Head of caudate nucleus (tissue), 42 donors: Measurements from ENCODE around the gene PINK1.
A peak's percentile ranks its signal among the peaks of the same experiment; 100 is the strongest.
"Not testable (repeated sequence)": the region's sequence is repeated elsewhere in the genome, so short reads cannot be mapped to it uniquely, and the experiment has no call there.

Experiments
- DNase-seq, 42 donors: peaks; one replicate each; pipeline versions ENCODE4 v3.0.0 to v3.0.0-alpha.2; 2020 to 2021; ENCODE audit warnings: mixed read lengths in 7 of 42
- intact Hi-C: fragments of 100-400 bp; cut with DNase I; formaldehyde crosslinking; loops from one replicate; pipeline ENCODE4 v1.15.0; 2022

Gene PINK1

DNA sequence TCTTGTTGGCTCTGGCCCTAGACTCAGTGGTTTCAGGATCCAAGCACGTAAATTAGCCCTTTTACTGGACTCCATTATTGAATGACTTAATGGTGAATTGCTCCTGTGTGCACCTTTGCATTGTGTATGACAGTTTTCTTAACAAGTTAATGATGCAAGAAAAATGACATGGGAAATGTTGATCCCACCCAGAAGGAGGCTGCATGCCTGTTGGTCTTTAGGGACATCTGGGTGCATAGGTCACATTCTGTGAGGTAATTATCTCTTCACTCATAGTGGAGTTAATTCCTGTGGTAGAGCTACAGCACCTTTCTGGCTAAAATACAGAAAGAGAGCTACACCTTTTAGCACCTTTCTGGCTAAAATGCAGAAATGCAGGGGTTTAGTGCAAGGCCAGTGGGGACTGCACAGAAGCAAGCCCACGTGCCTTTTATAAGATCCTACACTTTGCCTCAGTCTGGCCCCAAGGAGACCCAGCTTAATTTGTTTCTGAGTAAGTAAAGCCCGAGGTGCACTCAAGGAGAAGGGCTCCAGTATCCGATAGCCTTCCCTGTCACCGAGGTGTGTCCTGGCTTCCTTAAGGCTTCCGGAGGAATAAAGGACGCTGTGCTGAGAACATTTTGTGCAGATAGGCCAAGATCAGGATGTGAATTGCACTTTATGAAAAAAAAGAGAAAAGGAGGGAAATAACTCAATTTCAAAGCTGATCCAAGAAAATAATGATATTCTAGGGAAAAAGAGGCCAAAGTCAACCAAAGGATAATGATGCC lies 26.3 kb upstream of the PINK1 start:
- DNase-seq, intact Hi-C loops: not testable (repeated sequence)

GRCh38 chr1:20609541-20609940 lies 23.7 kb upstream of the PINK1 start:
- DNase-seq: no peak
- intact Hi-C loops: no loop called here

DNA sequence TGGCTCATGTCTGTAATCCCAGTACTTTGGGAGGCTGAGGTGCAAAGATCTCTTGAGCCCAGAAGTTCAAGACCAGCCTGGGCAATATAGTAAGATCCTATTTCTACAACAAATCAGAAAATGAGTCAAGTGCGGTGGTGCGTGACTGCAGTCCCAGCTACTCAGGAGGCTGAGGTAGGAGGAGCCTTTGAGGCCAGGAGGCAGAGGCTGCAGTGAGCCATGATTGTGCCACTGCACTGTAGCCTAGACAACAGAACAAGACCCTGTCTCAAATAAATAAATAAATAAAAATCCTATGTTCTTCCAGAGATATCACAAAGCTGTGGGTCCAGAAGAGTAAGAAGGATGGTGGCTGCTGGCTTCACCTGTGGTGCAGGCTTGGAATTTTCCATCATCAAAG lies 22.3 kb upstream of the PINK1 start:
- DNase-seq: no peak
- intact Hi-C loops: no loop called here

GRCh38 chr1:20611652-20612051 lies 21.6 kb upstream of the PINK1 start:
- intact Hi-C loops: no loop called here
- DNase-seq: no peak

- intact Hi-C loops: no loop called here
Measured at GRCh38 chr1:20612221-20612746, 21.0 kb upstream of the PINK1 start.

DNA sequence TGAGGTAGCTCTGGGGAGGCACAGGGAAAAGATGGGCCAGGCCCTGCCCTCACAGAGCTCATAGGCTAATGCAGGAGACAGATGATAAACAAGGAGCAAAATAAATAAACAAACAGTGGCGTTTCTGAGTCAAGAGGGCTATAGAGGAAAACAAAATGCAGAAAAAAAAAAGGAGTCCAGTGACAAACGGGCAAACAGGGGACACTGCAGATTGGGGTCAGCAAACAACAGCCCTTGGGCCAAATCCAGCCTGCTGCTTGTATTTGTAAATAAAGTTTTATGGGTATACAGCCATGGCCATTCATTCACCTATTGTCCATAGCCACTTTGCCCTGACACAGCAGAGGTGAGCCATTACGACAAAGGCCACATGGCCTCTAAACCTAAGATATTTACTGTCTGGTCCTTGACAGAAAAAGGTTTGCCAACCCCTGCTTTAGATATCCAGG lies 19.1 kb upstream of the PINK1 start:
- no peak for DNase-seq
- intact Hi-C loops: no loop called here

More at GRCh38 chr1:20612221-20612746, 21.0 kb upstream of the PINK1 start:
- peak in 7 of 42 donors; percentile 3 to 38 (median 27) for DNase-seq

GRCh38 chr1:20615946-20616846 lies 17.1 kb upstream of the PINK1 start:
- intact Hi-C loops: no loop called here
- DNase-seq: no peak

DNA sequence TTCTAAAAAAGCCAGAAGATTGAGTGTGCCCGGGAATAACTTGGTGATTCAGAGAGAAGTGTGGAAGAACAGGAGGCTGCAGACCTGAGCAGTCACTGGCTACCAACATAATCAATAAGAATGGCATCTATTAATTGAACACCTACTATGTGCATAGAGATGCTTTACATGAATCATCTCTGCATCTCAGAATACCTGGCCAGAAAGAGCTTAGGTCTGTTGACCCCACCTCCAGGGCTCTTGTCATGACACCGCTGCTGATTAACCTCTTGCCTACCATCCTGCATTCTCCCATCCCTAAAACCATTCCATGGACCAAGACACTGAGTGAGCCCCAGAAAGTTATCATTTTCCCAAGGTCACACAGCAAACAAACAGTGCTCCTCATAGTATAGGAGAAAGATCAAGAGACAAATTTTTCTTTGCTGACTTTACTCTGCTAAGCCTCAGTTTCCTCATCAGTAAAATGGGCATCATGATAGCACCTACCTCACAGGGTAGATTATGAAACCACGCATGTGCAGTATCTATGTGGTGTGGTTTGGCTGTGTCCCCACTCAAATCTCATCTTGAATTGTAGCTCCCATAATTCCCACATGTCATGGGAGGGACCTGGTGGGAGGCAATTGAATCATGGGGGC lies 16.3 kb upstream of the PINK1 start:
- DNase-seq: no peak
- intact Hi-C loops: no loop called here

- no peak for DNase-seq
- intact Hi-C loops: no loop called here
Measured at GRCh38 chr1:20618550-20618949, 14.7 kb upstream of the PINK1 start.

- intact Hi-C loops: no loop called here
Measured at GRCh38 chr1:20619999-20620398, 13.3 kb upstream of the PINK1 start.

DNA sequence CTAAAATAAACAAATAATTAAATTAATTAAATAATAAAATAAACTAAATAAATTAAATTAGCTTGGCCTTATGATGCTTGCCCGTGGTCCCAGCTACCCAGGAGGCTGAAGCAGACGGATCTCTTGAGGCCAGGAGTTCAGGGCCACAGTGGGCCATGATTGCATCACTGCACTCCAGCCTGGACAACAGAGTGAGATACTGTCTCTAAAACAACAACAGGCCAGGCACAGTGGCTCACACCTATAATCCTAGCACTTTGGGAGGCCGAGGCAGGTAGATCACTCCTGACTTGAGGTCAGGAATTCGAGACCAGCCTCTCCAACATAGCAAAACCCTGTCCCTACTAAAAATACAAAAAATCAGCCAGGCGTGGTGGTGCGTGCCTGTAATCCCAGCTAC lies 12.2 kb upstream of the PINK1 start:
- intact Hi-C loops: no loop called here
- DNase-seq: no peak

More at GRCh38 chr1:20619999-20620398, 13.3 kb upstream of the PINK1 start:
- DNase-seq: no peak

- intact Hi-C loops: no loop called here
- DNase-seq: no peak
Measured at GRCh38 chr1:20624709-20625108, 8.5 kb upstream of the PINK1 start.

DNA sequence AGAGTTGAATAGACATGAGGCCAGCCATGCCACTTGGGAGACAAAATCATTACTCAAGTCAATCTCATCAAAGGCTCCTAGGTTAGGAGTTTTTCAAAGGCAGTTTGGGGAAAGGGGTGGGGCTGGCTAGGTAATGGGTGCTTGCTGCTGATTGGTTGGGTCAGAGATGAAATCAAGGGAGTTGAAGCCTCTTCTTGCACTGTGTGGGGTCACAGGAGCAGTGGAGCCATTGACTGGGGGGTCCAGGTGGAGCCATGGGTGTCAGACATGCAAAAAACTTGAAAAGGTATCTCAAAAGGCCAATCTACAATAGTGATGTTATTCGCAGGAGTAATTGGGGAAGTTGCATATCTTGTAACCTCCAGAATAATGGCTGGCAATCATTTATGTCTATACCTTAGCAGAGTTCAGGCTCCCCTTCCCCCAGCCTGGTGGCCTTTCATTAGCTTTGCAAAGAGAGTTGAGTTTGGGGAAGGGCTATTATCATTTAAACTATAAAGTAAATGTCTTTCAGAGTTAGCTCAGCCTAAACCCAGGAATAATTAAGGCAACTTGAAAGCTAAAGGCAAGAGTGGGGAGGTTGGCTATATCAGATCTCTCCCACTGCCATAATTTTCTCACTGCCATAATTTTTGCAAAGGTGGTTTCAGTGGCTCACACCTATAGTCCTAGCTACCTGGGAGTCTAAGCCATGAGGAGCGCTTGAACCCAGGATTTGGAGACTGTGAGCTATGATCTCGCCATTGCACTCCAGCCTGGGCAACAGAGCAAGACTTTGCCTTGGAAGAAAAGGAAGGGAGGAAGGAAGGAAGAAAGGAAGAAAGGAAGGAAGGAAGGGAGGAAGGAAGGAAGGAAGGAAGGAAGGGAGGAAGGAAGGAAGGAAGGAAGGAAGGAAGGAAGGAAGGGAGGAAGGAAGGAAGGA lies 7.8 kb upstream of the PINK1 start:
- intact Hi-C loops: no loop called here
- DNase-seq: no peak

GRCh38 chr1:20626098-20626427 lies 7.2 kb upstream of the PINK1 start:
- no peak for DNase-seq
- intact Hi-C loops: no loop called here

GRCh38 chr1:20626524-20626923 lies 6.7 kb upstream of the PINK1 start:
- DNase-seq: no peak
- intact Hi-C loops: no loop called here

DNA sequence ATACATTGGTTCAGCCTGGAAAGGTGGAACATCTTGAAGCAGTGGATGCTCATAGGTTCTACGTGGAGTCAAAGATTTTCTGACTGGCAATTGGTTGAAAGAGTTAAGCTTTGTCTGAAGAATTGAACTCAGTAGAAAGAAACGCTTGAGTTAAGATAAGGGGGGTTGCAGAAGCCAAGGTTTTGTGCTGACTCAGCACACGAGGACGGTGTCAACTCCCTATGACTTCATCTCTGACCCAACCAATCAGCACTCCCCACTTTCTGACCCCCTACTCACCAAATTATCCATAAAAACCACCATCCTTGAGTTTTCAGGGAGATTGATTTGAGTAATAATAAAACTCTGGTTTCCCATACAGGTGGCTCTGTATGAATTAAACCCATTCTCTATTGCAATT lies 2.5 kb upstream of the PINK1 start:
- intact Hi-C loops: loop anchor here (5.0 kb wide), 1 partner anchor 108 kb away; no protein-coding TSS in a partner anchor
- DNase-seq: no peak

GRCh38 chr1:20632386-20632785 lies 872 bp upstream of the PINK1 start:
- intact Hi-C loops: loop anchor here (5.0 kb wide), 1 partner anchor 110 kb away; no protein-coding TSS in a partner anchor

DNA sequence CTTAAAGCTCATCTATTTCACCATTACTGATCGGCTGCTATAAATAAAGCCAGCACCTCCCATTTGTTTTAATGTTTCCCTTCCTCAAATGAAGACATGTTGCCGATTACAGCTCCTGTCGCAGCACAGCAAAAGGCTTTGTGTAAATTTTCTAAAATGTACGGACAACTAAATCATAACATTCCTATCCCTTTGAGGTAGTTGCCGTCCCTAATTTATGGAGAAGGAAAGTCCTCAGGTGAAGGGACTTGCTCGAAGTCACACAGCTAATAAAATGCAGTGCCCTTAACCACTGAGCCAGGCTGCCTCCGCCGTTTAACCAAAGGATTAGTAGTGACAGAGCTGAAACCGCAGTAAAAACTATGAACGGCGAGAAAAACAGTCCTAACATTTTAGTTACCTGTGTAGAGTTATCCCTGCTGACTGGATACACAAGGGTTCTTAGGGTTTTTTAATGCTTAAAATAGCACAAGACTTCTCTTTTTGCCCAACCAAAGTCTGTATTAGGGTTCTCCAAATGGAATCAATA lies 871 bp downstream of the PINK1 start:
- peak in 4 of 42 donors; percentile 11 to 37 (median 24) for DNase-seq
- intact Hi-C loops: loop anchor here (5.0 kb wide), 1 partner anchor 112 kb away; no protein-coding TSS in a partner anchor

More at GRCh38 chr1:20632386-20632785, 872 bp upstream of the PINK1 start:
- no peak for DNase-seq
